Measurements from ENCODE around the gene PCYT2. TPM values are rescaled to one million over a fixed set of nuclear protein-coding genes. Genes with fewer than 3 reads are reported as not detected.

Gene PCYT2
- total and polyA plus RNA-seq, 9 of the 15 experiments (the other 6 are each of a cell fraction or from before 2014, with no cell fraction given): 0.92 to 134 (median 82.5) TPM

- TF ChIP-seq SUPT5H (IDR thresholded peaks at IDR 0.05): no peak
- TF ChIP-seq MYBL2 (IDR thresholded peaks at IDR 0.05; ENCODE audit: low read depth): no peak
- TF ChIP-seq MYBL2 (CRISPR knock-in tag; IDR thresholded peaks at IDR 0.05; ENCODE audit: borderline replicate concordance): no peak
- TF ChIP-seq RBM22 (IDR thresholded peaks at IDR 0.05; ENCODE audit: low read depth, low read length, poor library complexity, severe bottlenecking): no peak
- peak; percentile 90 for TF ChIP-seq PCBP2 (IDR thresholded peaks at IDR 0.05; ENCODE audit: low read depth, low read length, poor library complexity, severe bottlenecking)
- TF ChIP-seq ZNF263 (CRISPR knock-in tag; IDR thresholded peaks at IDR 0.05; ENCODE audit: borderline replicate concordance): 0 out of 2 replicates have a peak, but pooled peaks have one; percentile 29
- TF ChIP-seq ZNF41 (CRISPR knock-in tag; conservative IDR thresholded peaks at IDR 0.05): no peak
- no peaks in the 10 kb centered on the region for H3K79me2 ChIP-seq (ENCODE audit: control insufficient read depth, insufficient read depth, low read length)
- ATAC-seq (no peak), DNase-seq (ENCODE audit: extremely low read depth in 1 of 4, low spot score in 3 of 4) (no peak), FAIRE-seq (no peak)
- no peaks in the 10 kb centered on the region for H4K20me1 ChIP-seq (replicated peaks; ENCODE audit: control insufficient read depth, insufficient read depth, low read length)
- H3K27ac ChIP-seq (ENCODE audit: extremely low read depth, low read depth, low read length): no peak overlapping the region
- peak overlapping the region in 1 of 2 experiments; percentile 74; a peak in 1 of 4 replicates for H3K9ac ChIP-seq (ENCODE audit: insufficient read depth in 1 of 2, low read depth in 2 of 2, low read length in 2 of 2)
- WGBS (ENCODE audit: insufficient coverage, low coverage, missing lambda C conversion rate): 62% methylated on average over 9 of the region's 13 CpGs
- no TSS peak for BruUV-seq (replicated peaks)
- H3K4me2 ChIP-seq (ENCODE audit: insufficient read depth, low read length): no peak overlapping the region
- H3K36me3 ChIP-seq (ENCODE audit: control insufficient read depth, insufficient read depth, low read length): peaks cover 16% of the 10 kb centered on the region; the same call in 2 of the 3 replicates
- no peaks in the 10 kb centered on the region for H3K9me1 ChIP-seq (ENCODE audit: control insufficient read depth, insufficient read depth, low read length)
- in situ Hi-C loops (cut with MboI): no loop called here
- ChIA-PET POLR2A (interaction anchor here (0.6 to 1.2 kb wide), 6 partner anchors 8 to 256 kb away, joined by 3 to 4 read pairs (median 3); no protein-coding TSS in a partner anchor), CTCF (ENCODE audit: low intra/inter-chr PET ratio) (no interaction called here)
- H3K9me3 ChIP-seq (replicated peaks; ENCODE audit: control insufficient read depth, insufficient read depth, low read depth, low read length): no peaks in the 10 kb centered on the region; the same call in 1 of the 2 replicates
- H3K4me3 ChIP-seq: no peak overlapping the region
- H3K4me1 ChIP-seq (replicated peaks in 1 of 2; ENCODE audit: control insufficient read depth in 2 of 2, insufficient read depth in 2 of 2, low read length in 2 of 2): peaks cover 0 to 38% of the 10 kb centered on the region in 2 experiments; a peak in 3 of 5 replicates
- no peak overlapping the region for H2AFZ ChIP-seq (ENCODE audit: low read depth, low read length)
- H3K27me3 ChIP-seq (ENCODE audit: control insufficient read depth in 2 of 2, insufficient read depth in 2 of 2, low read length in 2 of 2): no peaks in the 10 kb centered on the region
- intact Hi-C loops (cut with micrococcal nuclease): loop anchor here (10.0 kb wide), 1 partner anchor 203 kb away; no protein-coding TSS in a partner anchor
Observed at GRCh38 chr17:81951785-81952684, 40.8 kb upstream of the PCYT2 start.
